ENCODE results near the gene ESPL1.

ESPL1 gene

GRCh38 chr12:53265783-53266182 lies 2.3 kb upstream of the ESPL1 start:
- H3K9ac ChIP-seq (ENCODE audit: low read length) = no peak overlapping the region
- no peaks in the 10 kb centered on the region for H4K20me1 ChIP-seq (ENCODE audit: low read depth, low read length)
- no peak for TF ChIP-seq CTCF (IDR thresholded peaks at IDR 0.05; ENCODE audit: insufficient read depth, low read length, poor library complexity, severe bottlenecking)
- TF ChIP-seq EZH2phosphoT487 (conservative IDR thresholded peaks at IDR 0.05; ENCODE audit: low read length) = no peak
- no peaks in the 10 kb centered on the region for H3K9me2 ChIP-seq (replicated peaks; ENCODE audit: insufficient read depth, low read length)
- H3K79me2 ChIP-seq (ENCODE audit: insufficient read depth, low read length) = peaks cover 27% of the 10 kb centered on the region
- H3K4me3 ChIP-seq (ENCODE audit: insufficient read depth, low read length, poor library complexity, severe bottlenecking) = no peak overlapping the region
- no peaks in the 10 kb centered on the region for H3K27me3 ChIP-seq (ENCODE audit: low read length)
- H3K27ac ChIP-seq (ENCODE audit: low read depth, low read length) = no peak overlapping the region
- H3F3A ChIP-seq (ENCODE audit: insufficient read depth) = 0 out of 2 replicates have a peak, but pooled peaks cover 3% of the 10 kb centered on the region
- peaks cover 3% of the 10 kb centered on the region; the same call in 1 of the 2 replicates for H3K36me3 ChIP-seq (ENCODE audit: low read length)
- H3K4me2 ChIP-seq (ENCODE audit: low read depth, low read length, poor library complexity, severe bottlenecking) = no peak overlapping the region
- no peak overlapping the region for H2AFZ ChIP-seq (ENCODE audit: low read depth, low read length, severe bottlenecking)
- H3K9me3 ChIP-seq (ENCODE audit: insufficient read depth, low read length) = no peaks in the 10 kb centered on the region

- H3K79me2 ChIP-seq (ENCODE audit: insufficient read depth, low read length) = peaks cover 27% of the 10 kb centered on the region
- no peak for TF ChIP-seq EZH2phosphoT487 (conservative IDR thresholded peaks at IDR 0.05; ENCODE audit: low read length)
- no peak for TF ChIP-seq CTCF (IDR thresholded peaks at IDR 0.05; ENCODE audit: insufficient read depth, low read length, poor library complexity, severe bottlenecking)
- H2AFZ ChIP-seq (ENCODE audit: low read depth, low read length, severe bottlenecking) = peak overlapping the region; percentile 66
- H3K4me3 ChIP-seq (ENCODE audit: insufficient read depth, low read length, poor library complexity, severe bottlenecking) = peak overlapping the region; percentile 93
- peaks cover 5% of the 10 kb centered on the region; the same call in 1 of the 2 replicates for H3K36me3 ChIP-seq (ENCODE audit: low read length)
- no peak overlapping the region for H3K27ac ChIP-seq (ENCODE audit: low read depth, low read length)
- H3K9me3 ChIP-seq (ENCODE audit: insufficient read depth, low read length) = no peaks in the 10 kb centered on the region
- H3K9me2 ChIP-seq (replicated peaks; ENCODE audit: insufficient read depth, low read length) = no peaks in the 10 kb centered on the region
- peak overlapping the region; percentile 83 for H3K4me2 ChIP-seq (ENCODE audit: low read depth, low read length, poor library complexity, severe bottlenecking)
- H3K27me3 ChIP-seq (ENCODE audit: low read length) = no peaks in the 10 kb centered on the region
- no peaks in the 10 kb centered on the region for H4K20me1 ChIP-seq (ENCODE audit: low read depth, low read length)
- H3F3A ChIP-seq (ENCODE audit: insufficient read depth) = 0 out of 2 replicates have a peak, but pooled peaks cover 3% of the 10 kb centered on the region
- peak overlapping the region; percentile 78 for H3K9ac ChIP-seq (ENCODE audit: low read length)
These were observed 647 bp upstream of the ESPL1 start for GRCh38 chr12:53267306-53267998.

GRCh38 chr12:53268630-53269562 lies 797 bp downstream of the ESPL1 start:
- Histone ChIP-seq H3K9me3 (ENCODE audit: insufficient read depth, low read length) (no peaks in the 10 kb centered on the region), H3F3A (ENCODE audit: insufficient read depth) (no peaks in the 10 kb centered on the region), H2AFZ (ENCODE audit: low read depth, low read length, severe bottlenecking) (peak overlapping the region; percentile 66), H3K9ac (ENCODE audit: low read length) (peak overlapping the region; percentile 78), H4K20me1 (ENCODE audit: low read depth, low read length) (no peaks in the 10 kb centered on the region), H3K4me2 (ENCODE audit: low read depth, low read length, poor library complexity, severe bottlenecking) (peak overlapping the region; percentile 83), H3K27me3 (ENCODE audit: low read length) (no peaks in the 10 kb centered on the region), H3K9me2 (replicated peaks; ENCODE audit: insufficient read depth, low read length) (no peaks in the 10 kb centered on the region), H3K36me3 (ENCODE audit: low read length) (peaks cover 5% of the 10 kb centered on the region; the same call in 1 of the 2 replicates), H3K4me3 (ENCODE audit: insufficient read depth, low read length, poor library complexity, severe bottlenecking) (peak overlapping the region; percentile 93), H3K27ac (ENCODE audit: low read depth, low read length) (peak overlapping the region; percentile 71), H3K79me2 (ENCODE audit: insufficient read depth, low read length) (peaks cover 27% of the 10 kb centered on the region)
- TF ChIP-seq CTCF (IDR thresholded peaks at IDR 0.05; ENCODE audit: insufficient read depth, low read length, poor library complexity, severe bottlenecking) (no peak), EZH2phosphoT487 (conservative IDR thresholded peaks at IDR 0.05; ENCODE audit: low read length) (no peak)
